Fibroblast of villous mesenchyme (primary cell): ENCODE data around the gene POMT2. TPM values are rescaled to one million over a fixed set of nuclear protein-coding genes. Genes with fewer than 3 reads are reported as not detected.

ENCODE experiments used
- DNase-seq: peaks from one replicate; pipeline ENCODE4 v3.0.0-alpha.2; 2010; ENCODE audit warnings: low read depth
- H3K4me3 ChIP-seq: 2 replicates; pipeline ENCODE4 v1.5.1; 2011; ENCODE audit warnings: low read depth, mild to moderate bottlenecking, low read length
- CTCF ChIP-seq: IDR thresholded peaks from 2 replicates; pipeline ENCODE4 v1.5.1; 2012; ENCODE audit warnings: low read depth, mild to moderate bottlenecking, low read length; ENCODE audit not compliant: insufficient read depth
- total RNA-seq: library from RNA; depleted of rRNA; stranded (reverse); fragments of >200 nt; gene quantifications from 2 replicates; pipeline ENCODE4 v1.2.3, GENCODE V29; 2012

POMT2 gene
- total RNA-seq, 1 donor = 18.1 TPM

GRCh38 chr14:77249286-77249685 lies 71.4 kb downstream of the POMT2 start:
- no peak for TF ChIP-seq CTCF
- DNase-seq = no peak
- no peak overlapping the region for H3K4me3 ChIP-seq

- no peak overlapping the region for H3K4me3 ChIP-seq
- TF ChIP-seq CTCF = no peak
- no peak for DNase-seq
Observed at GRCh38 chr14:77248666-77249065, 72.0 kb downstream of the POMT2 start.

- no peak for TF ChIP-seq CTCF
- no peak overlapping the region for H3K4me3 ChIP-seq
- DNase-seq = no peak
Observed at GRCh38 chr14:77246784-77247183, 73.9 kb downstream of the POMT2 start.

- DNase-seq = no peak
- no peak for TF ChIP-seq CTCF
- no peak overlapping the region for H3K4me3 ChIP-seq
Observed at GRCh38 chr14:77245820-77246219, 74.9 kb downstream of the POMT2 start.

DNA sequence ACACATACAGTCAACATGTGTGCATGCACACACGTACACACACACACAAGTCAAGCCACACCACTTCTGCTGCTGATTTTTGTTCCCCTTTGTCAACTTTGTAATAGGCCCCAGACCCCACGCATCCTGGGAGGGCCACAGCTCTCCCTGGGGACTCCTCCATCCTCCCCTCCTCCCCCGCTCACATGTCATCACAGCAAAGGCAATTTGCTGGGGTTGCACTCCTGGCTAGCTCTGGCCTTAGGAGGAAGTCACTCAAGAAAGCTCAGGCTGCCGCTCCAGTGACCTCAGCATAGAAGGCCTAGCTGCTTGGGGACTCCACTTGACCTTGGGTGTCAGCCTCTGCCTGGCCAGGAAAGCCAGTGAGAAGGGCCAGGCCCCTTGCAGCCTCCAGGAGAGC lies 76.8 kb downstream of the POMT2 start:
- DNase-seq = no peak
- H3K4me3 ChIP-seq = no peak overlapping the region
- no peak for TF ChIP-seq CTCF

GRCh38 chr14:77242752-77243151 lies 77.9 kb downstream of the POMT2 start:
- no peak for DNase-seq
- no peak for TF ChIP-seq CTCF
- no peak overlapping the region for H3K4me3 ChIP-seq

- H3K4me3 ChIP-seq = no peak overlapping the region
- no peak for TF ChIP-seq CTCF
- no peak for DNase-seq
Observed at GRCh38 chr14:77241955-77242354, 78.7 kb downstream of the POMT2 start.
